ENCODE measurements around the gene MYO5A. TPM values are rescaled to one million over a fixed set of nuclear protein-coding genes. Genes with fewer than 3 reads are reported as not detected.
"Not testable (repeated sequence)": the region's sequence is repeated elsewhere in the genome, so short reads cannot be mapped to it uniquely, and the experiment has no call there.

MYO5A gene
- polyA plus RNA-seq, 4 donors, result 0.45 to 3.0 (median 1.6) TPM

GRCh38 chr15:52566889-52567288 lies 38.2 kb upstream of the MYO5A start:
- Histone ChIP-seq H3K36me3 (ENCODE audit: control insufficient read depth in 3 of 3, insufficient read depth in 2 of 3, low read depth in 1 of 3, low read length in 3 of 3) (peaks cover 0 to 2% (median 0%) of the 10 kb centered on the region in 3 donors), H3K4me3 (ENCODE audit: low read depth in 1 of 3, low read length in 3 of 3) (peak overlapping the region in 1 of 3 donors; percentile 18), H3K9me3 (ENCODE audit: control insufficient read depth in 2 of 2, insufficient read depth in 1 of 2, low read depth in 1 of 2, low read length in 1 of 2) (no peaks in the 10 kb centered on the region), H3K4me1 (ENCODE audit: control insufficient read depth in 3 of 3, insufficient read depth in 2 of 3, low read depth in 1 of 3, low read length in 2 of 3) (peaks cover 0 to 15% (median 5%) of the 10 kb centered on the region in 3 donors), H3K27me3 (ENCODE audit: control insufficient read depth in 3 of 3, insufficient read depth in 3 of 3, low read length in 3 of 3) (no peaks in the 10 kb centered on the region), H3K27ac (ENCODE audit: low read depth in 1 of 3, low read length in 2 of 3) (no peak overlapping the region)
- WGBS, 3 donors, result 27 to 47% (median 27%) methylated on average over 4 of the region's 4 CpGs
- peak in 1 of 2 donors; percentile 14 for DNase-seq
- FAIRE-seq, result no peak

- not testable (repeated sequence) for FAIRE-seq; H3K27me3 ChIP-seq (ENCODE audit: control insufficient read depth in 3 of 3, insufficient read depth in 3 of 3, low read length in 3 of 3); DNase-seq; H3K9me3 ChIP-seq (ENCODE audit: control insufficient read depth in 2 of 2, insufficient read depth in 1 of 2, low read depth in 1 of 2, low read length in 1 of 2); H3K36me3 ChIP-seq (ENCODE audit: control insufficient read depth in 3 of 3, insufficient read depth in 2 of 3, low read depth in 1 of 3, low read length in 3 of 3); H3K4me3 ChIP-seq (ENCODE audit: low read depth in 1 of 3, low read length in 3 of 3)
- 87 to 92% (median 90%) methylated on average over 13 of the region's 13 CpGs for WGBS, 3 donors
- Histone ChIP-seq H3K4me1 (ENCODE audit: control insufficient read depth in 3 of 3, insufficient read depth in 2 of 3, low read depth in 1 of 3, low read length in 2 of 3) (peaks cover 0 to 15% (median 5%) of the 10 kb centered on the region in 3 donors), H3K27ac (ENCODE audit: low read depth in 1 of 3, low read length in 2 of 3) (peak overlapping the region in 1 of 3 donors; percentile 11)
Observed at GRCh38 chr15:52565417-52566358, 37.0 kb upstream of the MYO5A start.

- Histone ChIP-seq H3K4me3 (ENCODE audit: low read depth in 1 of 3, low read length in 3 of 3) (no peak overlapping the region), H3K9me3 (ENCODE audit: control insufficient read depth in 2 of 2, insufficient read depth in 1 of 2, low read depth in 1 of 2, low read length in 1 of 2) (no peaks in the 10 kb centered on the region), H3K27ac (ENCODE audit: low read depth in 1 of 3, low read length in 2 of 3) (no peak overlapping the region), H3K4me1 (ENCODE audit: control insufficient read depth in 3 of 3, insufficient read depth in 2 of 3, low read depth in 1 of 3, low read length in 2 of 3) (peaks cover 0 to 19% (median 5%) of the 10 kb centered on the region in 3 donors), H3K27me3 (ENCODE audit: control insufficient read depth in 3 of 3, insufficient read depth in 3 of 3, low read length in 3 of 3) (no peaks in the 10 kb centered on the region), H3K36me3 (ENCODE audit: control insufficient read depth in 3 of 3, insufficient read depth in 2 of 3, low read depth in 1 of 3, low read length in 3 of 3) (peaks cover 0 to 5% (median 0%) of the 10 kb centered on the region in 3 donors)
- DNase-seq, result no peak
- 62 to 71% (median 68%) methylated on average over 4 of the region's 4 CpGs for WGBS, 3 donors
- FAIRE-seq, result no peak
Observed at GRCh38 chr15:52563501-52564060, 34.9 kb upstream of the MYO5A start.

- Histone ChIP-seq H3K27ac (ENCODE audit: low read depth in 1 of 3, low read length in 2 of 3) (no peak overlapping the region), H3K9me3 (ENCODE audit: control insufficient read depth in 2 of 2, insufficient read depth in 1 of 2, low read depth in 1 of 2, low read length in 1 of 2) (no peaks in the 10 kb centered on the region), H3K27me3 (ENCODE audit: control insufficient read depth in 3 of 3, insufficient read depth in 3 of 3, low read length in 3 of 3) (no peaks in the 10 kb centered on the region), H3K36me3 (ENCODE audit: control insufficient read depth in 3 of 3, insufficient read depth in 2 of 3, low read depth in 1 of 3, low read length in 3 of 3) (peaks cover 0 to 5% (median 0%) of the 10 kb centered on the region in 3 donors), H3K4me3 (ENCODE audit: low read depth in 1 of 3, low read length in 3 of 3) (no peak overlapping the region), H3K4me1 (ENCODE audit: control insufficient read depth in 3 of 3, insufficient read depth in 2 of 3, low read depth in 1 of 3, low read length in 2 of 3) (peaks cover 0 to 10% (median 0%) of the 10 kb centered on the region in 3 donors)
- no peak for DNase-seq
- 73 to 83% (median 76%) methylated on average over 2 of the region's 2 CpGs for WGBS, 3 donors
- no peak for FAIRE-seq
Observed at GRCh38 chr15:52559575-52559974, 30.9 kb upstream of the MYO5A start.

- Histone ChIP-seq H3K36me3 (ENCODE audit: control insufficient read depth in 3 of 3, insufficient read depth in 2 of 3, low read depth in 1 of 3, low read length in 3 of 3) (peaks cover 0 to 3% (median 0%) of the 10 kb centered on the region in 3 donors), H3K27ac (ENCODE audit: low read depth in 1 of 3, low read length in 2 of 3) (no peak overlapping the region), H3K27me3 (ENCODE audit: control insufficient read depth in 3 of 3, insufficient read depth in 3 of 3, low read length in 3 of 3) (no peaks in the 10 kb centered on the region), H3K9me3 (ENCODE audit: control insufficient read depth in 2 of 2, insufficient read depth in 1 of 2, low read depth in 1 of 2, low read length in 1 of 2) (no peaks in the 10 kb centered on the region), H3K4me1 (ENCODE audit: control insufficient read depth in 3 of 3, insufficient read depth in 2 of 3, low read depth in 1 of 3, low read length in 2 of 3) (peaks cover 0 to 7% (median 0%) of the 10 kb centered on the region in 3 donors), H3K4me3 (ENCODE audit: low read depth in 1 of 3, low read length in 3 of 3) (no peak overlapping the region)
- FAIRE-seq, result no peak
- 77 to 80% (median 79%) methylated on average over 6 of the region's 6 CpGs for WGBS, 3 donors
- DNase-seq, result no peak
Observed at GRCh38 chr15:52559022-52559421, 30.3 kb upstream of the MYO5A start.

GRCh38 chr15:52558196-52558595 lies 29.5 kb upstream of the MYO5A start:
- WGBS, 3 donors, result 75 to 88% (median 78%) methylated on average over 5 of the region's 5 CpGs
- H3K27ac ChIP-seq (ENCODE audit: low read depth in 1 of 3, low read length in 2 of 3), result no peak overlapping the region
- peaks cover 0 to 4% (median 0%) of the 10 kb centered on the region in 3 donors for H3K4me1 ChIP-seq (ENCODE audit: control insufficient read depth in 3 of 3, insufficient read depth in 2 of 3, low read depth in 1 of 3, low read length in 2 of 3)
- FAIRE-seq (no peak), DNase-seq (no peak)
- H3K4me3 ChIP-seq (ENCODE audit: low read depth in 1 of 3, low read length in 3 of 3), result no peak overlapping the region
- no peaks in the 10 kb centered on the region for H3K27me3 ChIP-seq (ENCODE audit: control insufficient read depth in 3 of 3, insufficient read depth in 3 of 3, low read length in 3 of 3)
- H3K9me3 ChIP-seq (ENCODE audit: control insufficient read depth in 2 of 2, insufficient read depth in 1 of 2, low read depth in 1 of 2, low read length in 1 of 2), result no peaks in the 10 kb centered on the region
- peaks cover 0 to 3% (median 2%) of the 10 kb centered on the region in 3 donors for H3K36me3 ChIP-seq (ENCODE audit: control insufficient read depth in 3 of 3, insufficient read depth in 2 of 3, low read depth in 1 of 3, low read length in 3 of 3)

- FAIRE-seq, result no peak
- DNase-seq, result no peak
- no peaks in the 10 kb centered on the region for H3K27me3 ChIP-seq (ENCODE audit: control insufficient read depth in 3 of 3, insufficient read depth in 3 of 3, low read length in 3 of 3)
- H3K9me3 ChIP-seq (ENCODE audit: control insufficient read depth in 2 of 2, insufficient read depth in 1 of 2, low read depth in 1 of 2, low read length in 1 of 2), result no peaks in the 10 kb centered on the region
- H3K36me3 ChIP-seq (ENCODE audit: control insufficient read depth in 3 of 3, insufficient read depth in 2 of 3, low read depth in 1 of 3, low read length in 3 of 3), result peaks cover 0 to 8% (median 2%) of the 10 kb centered on the region in 3 donors
- H3K27ac ChIP-seq (ENCODE audit: low read depth in 1 of 3, low read length in 2 of 3), result no peak overlapping the region
- H3K4me3 ChIP-seq (ENCODE audit: low read depth in 1 of 3, low read length in 3 of 3), result no peak overlapping the region
- peaks cover 0 to 4% (median 0%) of the 10 kb centered on the region in 3 donors for H3K4me1 ChIP-seq (ENCODE audit: control insufficient read depth in 3 of 3, insufficient read depth in 2 of 3, low read depth in 1 of 3, low read length in 2 of 3)
Observed at GRCh38 chr15:52557274-52557641, 28.6 kb upstream of the MYO5A start.

GRCh38 chr15:52556524-52557273 lies 28.0 kb upstream of the MYO5A start:
- DNase-seq, result no peak
- Histone ChIP-seq H3K4me1 (ENCODE audit: control insufficient read depth in 3 of 3, insufficient read depth in 2 of 3, low read depth in 1 of 3, low read length in 2 of 3) (peaks cover 0 to 4% (median 0%) of the 10 kb centered on the region in 3 donors), H3K9me3 (ENCODE audit: control insufficient read depth in 2 of 2, insufficient read depth in 1 of 2, low read depth in 1 of 2, low read length in 1 of 2) (no peaks in the 10 kb centered on the region), H3K4me3 (ENCODE audit: low read depth in 1 of 3, low read length in 3 of 3) (no peak overlapping the region), H3K36me3 (ENCODE audit: control insufficient read depth in 3 of 3, insufficient read depth in 2 of 3, low read depth in 1 of 3, low read length in 3 of 3) (peaks cover 0 to 12% (median 5%) of the 10 kb centered on the region in 3 donors), H3K27ac (ENCODE audit: low read depth in 1 of 3, low read length in 2 of 3) (no peak overlapping the region), H3K27me3 (ENCODE audit: control insufficient read depth in 3 of 3, insufficient read depth in 3 of 3, low read length in 3 of 3) (no peaks in the 10 kb centered on the region)
- 76 to 81% (median 80%) methylated on average over 3 of the region's 3 CpGs for WGBS, 3 donors
- no peak for FAIRE-seq
